HEK293 (cell line): ENCODE results near the gene RACK1.

Experiments
- CTCF ChIA-PET: fragments of 350-600 bp; formaldehyde crosslinking; extraction: SDS; loops from one replicate; lab custom pipeline; 2021; ENCODE audit warnings: antibody characterized with exemption; lab: Yijun Ruan, JAX
- POLR2A ChIA-PET: fragments of 300-600 bp; formaldehyde crosslinking; extraction: SDS; loops from one replicate; lab custom pipeline; 2020; ENCODE audit warnings: antibody characterized with exemption, inconsistent platforms; lab: Yijun Ruan, JAX
- H3K27ac ChIP-seq: fragments of 200-500 bp; sonication (Bioruptor generic); 2 replicates; pipeline ENCODE4 v1.5.1; 2014; ENCODE audit warnings: low read depth, low read length, control low read depth, inconsistent platforms; ENCODE audit errors: extremely low read depth
- H3K36me3 ChIP-seq, 2 experiments: fragments of 200-500 bp in 1 of 2; sonication (Bioruptor generic) in 1 of 2; 1 replicate in 1 of 2; 2 replicates in 1 of 2; pipeline ENCODE4 v1.5.1; 2014 to 2017; ENCODE audit warnings: inconsistent platforms in 2 of 2, low read length in 2 of 2; ENCODE audit not compliant: control insufficient read depth in 2 of 2, insufficient read depth in 1 of 2
- H3K4me1 ChIP-seq: fragments of 200-500 bp; sonication (Bioruptor generic); 2 replicates; pipeline ENCODE4 v1.5.1; 2014; ENCODE audit warnings: mild to moderate bottlenecking, low read length, inconsistent platforms; ENCODE audit not compliant: control insufficient read depth, insufficient read depth
- H3K4me3 ChIP-seq: 2 replicates; pipeline ENCODE4 v1.5.1; 2011; ENCODE audit warnings: low read depth, mild to moderate bottlenecking, control low read depth, low read length, moderate library complexity
- H3K9me3 ChIP-seq: fragments of 200-500 bp; sonication (Bioruptor generic); 2 replicates; pipeline ENCODE4 v1.5.1; 2014; ENCODE audit warnings: low read depth, low read length, inconsistent platforms; ENCODE audit not compliant: control insufficient read depth, insufficient read depth
- HOXA7 ChIP-seq: sonication (generic); formaldehyde crosslinking; IDR thresholded peaks from 2 replicates; pipeline ENCODE4 v1.8.1; 2022; ENCODE audit warnings: missing genetic modification reagents, borderline replicate concordance
- KLF10 ChIP-seq: fragments of 450-650 bp; IDR thresholded peaks from 2 replicates; pipeline ENCODE4 v1.5.1; 2018; ENCODE audit warnings: missing biosample characterization, mild to moderate bottlenecking, missing genetic modification characterization
- KLF16 ChIP-seq: fragments of 450-650 bp; formaldehyde crosslinking; IDR thresholded peaks from 2 replicates; pipeline ENCODE4 v1.5.1; 2017; ENCODE audit warnings: missing biosample characterization, missing genetic modification characterization
- OSR2 ChIP-seq: fragments of 450-650 bp; formaldehyde crosslinking; IDR thresholded peaks from 2 replicates; pipeline ENCODE4 v1.5.1; 2016; ENCODE audit warnings: missing biosample characterization, missing genetic modification characterization
- OVOL3 ChIP-seq: fragments of 450-650 bp; formaldehyde crosslinking; IDR thresholded peaks from 2 replicates; pipeline ENCODE4 v1.5.1; 2016; ENCODE audit warnings: missing biosample characterization, missing genetic modification characterization
- REPIN1 ChIP-seq: fragments of 450-650 bp; formaldehyde crosslinking; IDR thresholded peaks from 2 replicates; pipeline ENCODE4 v1.5.1; 2017; ENCODE audit warnings: missing biosample characterization, missing genetic modification characterization, low read depth
- SALL2 ChIP-seq: fragments of 450-650 bp; formaldehyde crosslinking; IDR thresholded peaks from 2 replicates; pipeline ENCODE4 v1.5.0; 2017; ENCODE audit warnings: missing biosample characterization, mild to moderate bottlenecking, missing genetic modification characterization, borderline replicate concordance
- SETDB1 ChIP-seq: IDR thresholded peaks from one replicate; pipeline ENCODE4 v1.6.1; 2017; ENCODE audit warnings: mild to moderate bottlenecking, low read length, moderate library complexity, mixed read lengths; ENCODE audit not compliant: insufficient read length
- SP7 ChIP-seq: fragments of 450-650 bp; formaldehyde crosslinking; IDR thresholded peaks from 2 replicates; pipeline ENCODE4 v1.5.1; 2016; ENCODE audit warnings: missing biosample characterization, missing genetic modification characterization
- ZEB2 ChIP-seq: fragments of 450-650 bp; formaldehyde crosslinking; IDR thresholded peaks from 2 replicates; pipeline ENCODE4 v1.5.1; 2016; ENCODE audit warnings: missing biosample characterization, missing genetic modification characterization
- ZIC2 ChIP-seq: fragments of 450-650 bp; formaldehyde crosslinking; IDR thresholded peaks from 2 replicates; pipeline ENCODE4 v1.5.1; 2016; ENCODE audit warnings: missing biosample characterization, missing genetic modification characterization
- ZNF132 ChIP-seq: fragments of 450-650 bp; formaldehyde crosslinking; IDR thresholded peaks from 2 replicates; pipeline ENCODE4 v1.5.1; 2017; ENCODE audit warnings: missing biosample characterization, missing genetic modification characterization, borderline replicate concordance
- ZNF169 ChIP-seq: fragments of 450-650 bp; formaldehyde crosslinking; IDR thresholded peaks from 2 replicates; pipeline ENCODE4 v1.5.1; 2016; ENCODE audit warnings: missing biosample characterization, missing genetic modification characterization
- ZNF239 ChIP-seq: fragments of 450-650 bp; formaldehyde crosslinking; IDR thresholded peaks from 2 replicates; pipeline ENCODE4 v1.5.1; 2016; ENCODE audit warnings: missing biosample characterization, missing genetic modification characterization
- ZNF24 ChIP-seq: fragments of 450-650 bp; formaldehyde crosslinking; IDR thresholded peaks from 2 replicates; pipeline ENCODE4 v1.5.1; 2016; ENCODE audit warnings: missing biosample characterization, missing genetic modification characterization
- ZNF350 ChIP-seq: fragments of 450-650 bp; formaldehyde crosslinking; IDR thresholded peaks from 2 replicates; pipeline ENCODE4 v1.5.0; 2017; ENCODE audit warnings: missing biosample characterization, mild to moderate bottlenecking, missing genetic modification characterization
- ZNF391 ChIP-seq: fragments of 450-650 bp; formaldehyde crosslinking; IDR thresholded peaks from 2 replicates; pipeline ENCODE4 v1.5.1; 2016; ENCODE audit warnings: low read depth, missing biosample characterization, missing genetic modification characterization, borderline replicate concordance
- ZNF549 ChIP-seq: fragments of 450-650 bp; IDR thresholded peaks from 2 replicates; pipeline ENCODE4 v1.5.1; 2018; ENCODE audit warnings: missing biosample characterization, missing genetic modification characterization, mild to moderate bottlenecking, inconsistent platforms, moderate library complexity
- ZNF623 ChIP-seq: fragments of 450-650 bp; formaldehyde crosslinking; IDR thresholded peaks from 2 replicates; pipeline ENCODE4 v1.5.1; 2016; ENCODE audit warnings: missing biosample characterization, missing genetic modification characterization
- ZNF791 ChIP-seq: fragments of 450-650 bp; formaldehyde crosslinking; IDR thresholded peaks from 2 replicates; pipeline ENCODE4 v1.5.1; 2016; ENCODE audit warnings: missing biosample characterization, missing genetic modification characterization
- ZXDB ChIP-seq: fragments of 450-650 bp; formaldehyde crosslinking; IDR thresholded peaks from 2 replicates; pipeline ENCODE4 v1.5.1; 2016; ENCODE audit warnings: missing biosample characterization, missing genetic modification characterization
- TF ChIP-seq, protein P1 (sequence below): fragments of 450-650 bp; formaldehyde crosslinking; IDR thresholded peaks from 2 replicates; pipeline ENCODE4 v1.5.1; 2016; ENCODE audit warnings: missing biosample characterization, missing genetic modification characterization
- TF ChIP-seq, protein P2 (sequence below): fragments of 450-650 bp; formaldehyde crosslinking; IDR thresholded peaks from 2 replicates; pipeline ENCODE4 v1.5.1; 2016; ENCODE audit warnings: missing biosample characterization, missing genetic modification characterization, borderline replicate concordance
- TF ChIP-seq, protein P3 (sequence below): fragments of 450-650 bp; formaldehyde crosslinking; IDR thresholded peaks from 2 replicates; pipeline ENCODE4 v1.5.1; 2016; ENCODE audit warnings: missing biosample characterization, missing genetic modification characterization
- TF ChIP-seq, protein P4 (sequence below): fragments of 450-650 bp; formaldehyde crosslinking; IDR thresholded peaks from 2 replicates; pipeline ENCODE4 v1.5.1; 2016; ENCODE audit warnings: missing biosample characterization, missing genetic modification characterization

Gene RACK1

DNA sequence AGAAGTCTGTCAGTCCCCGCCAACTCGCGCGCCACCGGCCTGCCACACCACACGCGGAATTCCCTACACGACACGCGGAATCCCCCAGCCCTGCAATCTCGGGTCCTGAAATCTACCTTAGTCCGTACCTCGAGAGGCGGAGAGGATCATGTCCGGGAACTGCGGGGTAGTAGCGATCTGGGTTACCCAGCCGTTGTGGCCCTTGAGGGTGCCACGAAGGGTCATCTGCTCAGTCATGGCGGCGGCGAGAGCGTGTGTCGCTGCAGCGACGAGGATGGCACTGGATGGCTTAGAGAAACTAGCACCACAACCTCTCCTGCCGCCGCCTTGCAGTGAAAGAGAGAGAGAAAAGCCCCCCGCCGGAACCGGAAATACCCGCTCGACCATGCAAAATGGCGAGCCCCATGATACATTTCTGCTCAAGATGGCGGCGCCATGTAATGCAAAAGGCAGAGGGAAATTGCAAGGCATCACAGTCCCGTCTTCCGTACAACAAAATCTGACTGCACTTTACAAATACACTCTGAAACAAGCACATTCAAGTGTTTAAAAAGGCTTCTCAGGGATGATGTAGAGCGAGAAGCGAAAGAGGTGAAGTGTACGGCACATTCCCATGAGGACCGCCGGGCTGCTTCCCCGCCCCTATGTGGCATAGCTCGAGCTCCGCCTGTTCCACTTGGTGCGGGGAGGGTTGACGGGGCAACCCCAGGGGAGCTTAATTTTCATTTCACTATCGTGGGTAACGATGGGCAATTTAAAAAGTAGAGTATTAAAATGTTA lies at the start of gene RACK1:
RACK1 (minus strand) TSS at position 343 of the 780 bp plus-strand sequence; CDS start at position 237, 106 bp downstream.
- H3K4me3 ChIP-seq = peak within 1 kb of the TSS; percentile 98
- H3K36me3 ChIP-seq = peaks cover 24 to 56% of the 10 kb centered on the region in 2 experiments; a peak in 2 of 3 replicates
- ChIA-PET POLR2A (interaction anchor here (0.6 to 4.1 kb wide), 11 partner anchors 9 to 59 kb away, joined by 3 to 39 read pairs (median 4); partner anchors contain the start of genes TRIM41 and TRIM52), CTCF (interaction anchor here (1.0 kb wide), 1 partner anchor 52 kb away, joined by 4 read pairs; no protein-coding TSS in a partner anchor)
- no peaks in the 10 kb centered on the region for H3K9me3 ChIP-seq
- peak within 1 kb of the TSS; percentile 99 for H3K27ac ChIP-seq
- no peaks in the 10 kb centered on the region for H3K4me1 ChIP-seq
- TF ChIP-seq ZXDB (tag by site-specific recombination) (peak; percentile 81), ZNF791 (no peak), REPIN1 (peak; percentile 14; the same call in 1 of the 2 replicates), ZNF623 (tag by site-specific recombination) (no peak), ZNF24 (tag by site-specific recombination) (peak; percentile 39; the same call in 1 of the 2 replicates), HOXA7 (no peak), OSR2 (tag by site-specific recombination) (no peak), ZEB2 (tag by site-specific recombination) (no peak), SP7 (tag by site-specific recombination) (peak; percentile 72), SETDB1 (no peak), SALL2 (tag by site-specific recombination) (no peak), ZNF239 (0 out of 2 replicates have a peak, but pooled peaks have one; percentile 52), OVOL3 (no peak; the same call in 1 of the 2 replicates), KLF16 (no peak), ZNF549 (tag by site-specific recombination) (no peak), ZNF391 (tag by site-specific recombination) (peak; percentile 93), ZIC2 (tag by site-specific recombination) (no peak), ZNF169 (tag by site-specific recombination) (no peak), ZNF350 (tag by site-specific recombination) (no peak), KLF10 (tag by site-specific recombination) (no peak; the same call in 1 of the 2 replicates), ZNF132 (tag by site-specific recombination) (no peak)
- TF ChIP-seq, protein P1, sequence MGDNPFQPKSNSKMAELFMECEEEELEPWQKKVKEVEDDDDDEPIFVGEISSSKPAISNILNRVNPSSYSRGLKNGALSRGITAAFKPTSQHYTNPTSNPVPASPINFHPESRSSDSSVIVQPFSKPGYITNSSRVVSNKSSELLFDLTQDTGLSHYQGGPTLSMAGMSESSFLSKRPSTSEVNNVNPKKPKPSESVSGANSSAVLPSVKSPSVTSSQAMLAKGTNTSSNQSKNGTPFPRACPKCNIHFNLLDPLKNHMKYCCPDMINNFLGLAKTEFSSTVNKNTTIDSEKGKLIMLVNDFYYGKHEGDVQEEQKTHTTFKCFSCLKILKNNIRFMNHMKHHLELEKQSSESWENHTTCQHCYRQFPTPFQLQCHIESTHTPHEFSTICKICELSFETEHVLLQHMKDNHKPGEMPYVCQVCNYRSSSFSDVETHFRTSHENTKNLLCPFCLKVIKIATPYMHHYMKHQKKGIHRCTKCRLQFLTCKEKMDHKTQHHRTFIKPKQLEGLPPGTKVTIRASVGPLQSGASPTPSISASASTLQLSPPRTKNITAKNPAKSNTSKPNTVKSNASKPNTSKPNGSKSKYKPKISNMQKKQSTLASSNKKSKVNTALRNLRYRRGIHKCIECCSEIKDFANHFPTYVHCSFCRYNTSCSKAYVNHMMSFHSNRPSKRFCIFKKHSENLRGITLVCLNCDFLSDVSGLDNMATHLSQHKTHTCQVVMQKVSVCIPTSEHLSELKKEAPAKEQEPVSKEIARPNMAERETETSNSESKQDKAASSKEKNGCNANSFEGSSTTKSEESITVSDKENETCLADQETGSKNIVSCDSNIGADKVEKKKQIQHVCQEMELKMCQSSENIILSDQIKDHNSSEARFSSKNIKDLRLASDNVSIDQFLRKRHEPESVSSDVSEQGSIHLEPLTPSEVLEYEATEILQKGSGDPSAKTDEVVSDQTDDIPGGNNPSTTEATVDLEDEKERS = no peak
- TF ChIP-seq, protein P2, sequence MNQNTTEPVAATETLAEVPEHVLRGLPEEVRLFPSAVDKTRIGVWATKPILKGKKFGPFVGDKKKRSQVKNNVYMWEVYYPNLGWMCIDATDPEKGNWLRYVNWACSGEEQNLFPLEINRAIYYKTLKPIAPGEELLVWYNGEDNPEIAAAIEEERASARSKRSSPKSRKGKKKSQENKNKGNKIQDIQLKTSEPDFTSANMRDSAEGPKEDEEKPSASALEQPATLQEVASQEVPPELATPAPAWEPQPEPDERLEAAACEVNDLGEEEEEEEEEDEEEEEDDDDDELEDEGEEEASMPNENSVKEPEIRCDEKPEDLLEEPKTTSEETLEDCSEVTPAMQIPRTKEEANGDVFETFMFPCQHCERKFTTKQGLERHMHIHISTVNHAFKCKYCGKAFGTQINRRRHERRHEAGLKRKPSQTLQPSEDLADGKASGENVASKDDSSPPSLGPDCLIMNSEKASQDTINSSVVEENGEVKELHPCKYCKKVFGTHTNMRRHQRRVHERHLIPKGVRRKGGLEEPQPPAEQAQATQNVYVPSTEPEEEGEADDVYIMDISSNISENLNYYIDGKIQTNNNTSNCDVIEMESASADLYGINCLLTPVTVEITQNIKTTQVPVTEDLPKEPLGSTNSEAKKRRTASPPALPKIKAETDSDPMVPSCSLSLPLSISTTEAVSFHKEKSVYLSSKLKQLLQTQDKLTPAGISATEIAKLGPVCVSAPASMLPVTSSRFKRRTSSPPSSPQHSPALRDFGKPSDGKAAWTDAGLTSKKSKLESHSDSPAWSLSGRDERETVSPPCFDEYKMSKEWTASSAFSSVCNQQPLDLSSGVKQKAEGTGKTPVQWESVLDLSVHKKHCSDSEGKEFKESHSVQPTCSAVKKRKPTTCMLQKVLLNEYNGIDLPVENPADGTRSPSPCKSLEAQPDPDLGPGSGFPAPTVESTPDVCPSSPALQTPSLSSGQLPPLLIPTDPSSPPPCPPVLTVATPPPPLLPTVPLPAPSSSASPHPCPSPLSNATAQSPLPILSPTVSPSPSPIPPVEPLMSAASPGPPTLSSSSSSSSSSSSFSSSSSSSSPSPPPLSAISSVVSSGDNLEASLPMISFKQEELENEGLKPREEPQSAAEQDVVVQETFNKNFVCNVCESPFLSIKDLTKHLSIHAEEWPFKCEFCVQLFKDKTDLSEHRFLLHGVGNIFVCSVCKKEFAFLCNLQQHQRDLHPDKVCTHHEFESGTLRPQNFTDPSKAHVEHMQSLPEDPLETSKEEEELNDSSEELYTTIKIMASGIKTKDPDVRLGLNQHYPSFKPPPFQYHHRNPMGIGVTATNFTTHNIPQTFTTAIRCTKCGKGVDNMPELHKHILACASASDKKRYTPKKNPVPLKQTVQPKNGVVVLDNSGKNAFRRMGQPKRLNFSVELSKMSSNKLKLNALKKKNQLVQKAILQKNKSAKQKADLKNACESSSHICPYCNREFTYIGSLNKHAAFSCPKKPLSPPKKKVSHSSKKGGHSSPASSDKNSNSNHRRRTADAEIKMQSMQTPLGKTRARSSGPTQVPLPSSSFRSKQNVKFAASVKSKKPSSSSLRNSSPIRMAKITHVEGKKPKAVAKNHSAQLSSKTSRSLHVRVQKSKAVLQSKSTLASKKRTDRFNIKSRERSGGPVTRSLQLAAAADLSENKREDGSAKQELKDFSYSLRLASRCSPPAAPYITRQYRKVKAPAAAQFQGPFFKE (tag by site-specific recombination) = 0 out of 2 replicates have a peak, but pooled peaks have one; percentile 38
- TF ChIP-seq, protein P3, sequence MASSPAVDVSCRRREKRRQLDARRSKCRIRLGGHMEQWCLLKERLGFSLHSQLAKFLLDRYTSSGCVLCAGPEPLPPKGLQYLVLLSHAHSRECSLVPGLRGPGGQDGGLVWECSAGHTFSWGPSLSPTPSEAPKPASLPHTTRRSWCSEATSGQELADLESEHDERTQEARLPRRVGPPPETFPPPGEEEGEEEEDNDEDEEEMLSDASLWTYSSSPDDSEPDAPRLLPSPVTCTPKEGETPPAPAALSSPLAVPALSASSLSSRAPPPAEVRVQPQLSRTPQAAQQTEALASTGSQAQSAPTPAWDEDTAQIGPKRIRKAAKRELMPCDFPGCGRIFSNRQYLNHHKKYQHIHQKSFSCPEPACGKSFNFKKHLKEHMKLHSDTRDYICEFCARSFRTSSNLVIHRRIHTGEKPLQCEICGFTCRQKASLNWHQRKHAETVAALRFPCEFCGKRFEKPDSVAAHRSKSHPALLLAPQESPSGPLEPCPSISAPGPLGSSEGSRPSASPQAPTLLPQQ = no peak; the same call in none of the 2 replicates
- TF ChIP-seq, protein P4, sequence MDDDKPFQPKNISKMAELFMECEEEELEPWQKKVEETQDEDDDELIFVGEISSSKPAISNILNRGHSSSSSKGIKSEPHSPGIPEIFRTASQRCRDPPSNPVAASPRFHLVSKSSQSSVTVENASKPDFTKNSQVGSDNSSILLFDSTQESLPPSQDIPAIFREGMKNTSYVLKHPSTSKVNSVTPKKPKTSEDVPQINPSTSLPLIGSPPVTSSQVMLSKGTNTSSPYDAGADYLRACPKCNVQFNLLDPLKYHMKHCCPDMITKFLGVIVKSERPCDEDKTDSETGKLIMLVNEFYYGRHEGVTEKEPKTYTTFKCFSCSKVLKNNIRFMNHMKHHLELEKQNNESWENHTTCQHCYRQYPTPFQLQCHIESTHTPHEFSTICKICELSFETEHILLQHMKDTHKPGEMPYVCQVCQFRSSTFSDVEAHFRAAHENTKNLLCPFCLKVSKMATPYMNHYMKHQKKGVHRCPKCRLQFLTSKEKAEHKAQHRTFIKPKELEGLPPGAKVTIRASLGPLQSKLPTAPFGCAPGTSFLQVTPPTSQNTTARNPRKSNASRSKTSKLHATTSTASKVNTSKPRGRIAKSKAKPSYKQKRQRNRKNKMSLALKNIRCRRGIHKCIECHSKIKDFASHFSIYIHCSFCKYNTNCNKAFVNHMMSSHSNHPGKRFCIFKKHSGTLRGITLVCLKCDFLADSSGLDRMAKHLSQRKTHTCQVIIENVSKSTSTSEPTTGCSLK = no peak
